ENCODE results near the gene DNTT. TPM values are rescaled to one million over a fixed set of nuclear protein-coding genes. Genes with fewer than 3 reads are reported as not detected.

The DNTT gene
- polyA plus RNA-seq, 1 donor (not counting 4 experiments of a cell fraction or from before 2014, with no cell fraction given): not detected

DNA sequence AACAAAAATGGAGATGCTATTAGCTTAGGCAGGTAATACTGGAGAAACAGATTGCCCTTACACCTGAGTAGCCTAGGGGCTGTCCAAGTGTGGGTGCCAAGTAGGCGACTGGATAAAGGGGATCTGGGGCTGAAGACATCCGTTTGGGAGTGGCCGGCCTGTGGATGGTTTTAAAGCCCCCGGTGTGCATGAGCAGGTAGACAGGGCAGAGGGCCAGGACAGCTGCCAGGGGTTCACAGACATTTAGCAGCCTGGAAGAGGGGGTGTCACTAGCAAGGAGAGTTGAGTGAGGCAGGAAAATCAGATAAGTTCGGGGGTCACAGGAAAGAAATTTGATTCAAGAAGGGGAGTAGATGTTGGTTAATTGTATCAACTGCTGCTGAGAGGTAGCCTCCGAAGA lies 56.1 kb downstream of the DNTT start:
- dilution Hi-C loops (cut with MboI; ENCODE audit: extremely low pct_ligation_motif_present, low sequenced_read_pairs): no loop called here
- no peak overlapping the region for H3K4me3 ChIP-seq (ENCODE audit: control insufficient read depth in 2 of 3, extremely low read depth in 1 of 3, insufficient read depth in 2 of 3, low read depth in 1 of 3, low read length in 3 of 3)
- no peaks in the 10 kb centered on the region for H3K36me3 ChIP-seq (ENCODE audit: control insufficient read depth in 2 of 2, extremely low read depth in 1 of 2, insufficient read depth in 2 of 2, low read length in 2 of 2)
- H4K20me1 ChIP-seq (ENCODE audit: control insufficient read depth, extremely low read depth, insufficient read depth, low read length): no peaks in the 10 kb centered on the region
- no peaks in the 10 kb centered on the region for H3K9me3 ChIP-seq (ENCODE audit: control insufficient read depth, low read depth, low read length)
- no peaks in the 10 kb centered on the region for H3K27me3 ChIP-seq (ENCODE audit: control insufficient read depth, extremely low read depth, insufficient read depth, low read length)
- H3K4me2 ChIP-seq (ENCODE audit: control insufficient read depth, extremely low read depth, insufficient read depth, low read depth, low read length): no peak overlapping the region
- H3K4me1 ChIP-seq (ENCODE audit: control insufficient read depth, extremely low read depth, insufficient read depth, low read length): no peaks in the 10 kb centered on the region
- TF ChIP-seq EZH2 (IDR thresholded peaks at IDR 0.05; ENCODE audit: low read length) (no peak), CTCF (optimal IDR thresholded peaks at IDR 0.05 in 1 of 3, IDR thresholded peaks at IDR 0.05 in 1 of 3, conservative IDR thresholded peaks at IDR 0.05 in 1 of 3; ENCODE audit: extremely low read depth in 1 of 3, insufficient read depth in 2 of 3, low read length in 3 of 3) (no peak)
- H2AFZ ChIP-seq (ENCODE audit: control insufficient read depth, low read length): no peak overlapping the region
- H3K27ac ChIP-seq (ENCODE audit: control insufficient read depth, insufficient read depth, low read length): no peak overlapping the region
- no peak for FAIRE-seq
- no peak for DNase-seq (ENCODE audit: low read depth, low spot score)
- H3K79me2 ChIP-seq (ENCODE audit: control insufficient read depth, insufficient read depth, low read length): no peaks in the 10 kb centered on the region
- H3K9ac ChIP-seq (ENCODE audit: control insufficient read depth, extremely low read depth, insufficient read depth, low read length): no peak overlapping the region
- no peaks in the 10 kb centered on the region for H3K9me1 ChIP-seq (ENCODE audit: control insufficient read depth, extremely low read depth, insufficient read depth, low read length)

GRCh38 chr10:96360766-96361165 lies 56.5 kb downstream of the DNTT start:
- DNase-seq (ENCODE audit: low read depth, low spot score) (no peak), FAIRE-seq (no peak)
- Histone ChIP-seq H2AFZ (ENCODE audit: control insufficient read depth, low read length) (no peak overlapping the region), H3K9ac (ENCODE audit: control insufficient read depth, extremely low read depth, insufficient read depth, low read length) (no peak overlapping the region), H4K20me1 (ENCODE audit: control insufficient read depth, extremely low read depth, insufficient read depth, low read length) (no peaks in the 10 kb centered on the region), H3K27ac (ENCODE audit: control insufficient read depth, insufficient read depth, low read length) (no peak overlapping the region), H3K27me3 (ENCODE audit: control insufficient read depth, extremely low read depth, insufficient read depth, low read length) (no peaks in the 10 kb centered on the region), H3K9me1 (ENCODE audit: control insufficient read depth, extremely low read depth, insufficient read depth, low read length) (no peaks in the 10 kb centered on the region), H3K4me3 (ENCODE audit: control insufficient read depth in 2 of 3, extremely low read depth in 1 of 3, insufficient read depth in 2 of 3, low read depth in 1 of 3, low read length in 3 of 3) (no peak overlapping the region), H3K4me2 (ENCODE audit: control insufficient read depth, extremely low read depth, insufficient read depth, low read depth, low read length) (no peak overlapping the region), H3K36me3 (ENCODE audit: control insufficient read depth in 2 of 2, extremely low read depth in 1 of 2, insufficient read depth in 2 of 2, low read length in 2 of 2) (no peaks in the 10 kb centered on the region), H3K9me3 (ENCODE audit: control insufficient read depth, low read depth, low read length) (no peaks in the 10 kb centered on the region), H3K79me2 (ENCODE audit: control insufficient read depth, insufficient read depth, low read length) (no peaks in the 10 kb centered on the region), H3K4me1 (ENCODE audit: control insufficient read depth, extremely low read depth, insufficient read depth, low read length) (no peaks in the 10 kb centered on the region)
- dilution Hi-C loops (cut with MboI; ENCODE audit: extremely low pct_ligation_motif_present, low sequenced_read_pairs): no loop called here
- TF ChIP-seq EZH2 (IDR thresholded peaks at IDR 0.05; ENCODE audit: low read length) (no peak), CTCF (optimal IDR thresholded peaks at IDR 0.05 in 1 of 3, IDR thresholded peaks at IDR 0.05 in 1 of 3, conservative IDR thresholded peaks at IDR 0.05 in 1 of 3; ENCODE audit: extremely low read depth in 1 of 3, insufficient read depth in 2 of 3, low read length in 3 of 3) (no peak)
